ENCODE results near the gene SLC25A12.
"Not testable (repeated sequence)": the region's sequence is repeated elsewhere in the genome, so short reads cannot be mapped to it uniquely, and the experiment has no call there.

The SLC25A12 gene

GRCh38 chr2:171771463-171771862, 122.6 kb downstream of the SLC25A12 start:
- TF ChIP-seq, protein P1, sequence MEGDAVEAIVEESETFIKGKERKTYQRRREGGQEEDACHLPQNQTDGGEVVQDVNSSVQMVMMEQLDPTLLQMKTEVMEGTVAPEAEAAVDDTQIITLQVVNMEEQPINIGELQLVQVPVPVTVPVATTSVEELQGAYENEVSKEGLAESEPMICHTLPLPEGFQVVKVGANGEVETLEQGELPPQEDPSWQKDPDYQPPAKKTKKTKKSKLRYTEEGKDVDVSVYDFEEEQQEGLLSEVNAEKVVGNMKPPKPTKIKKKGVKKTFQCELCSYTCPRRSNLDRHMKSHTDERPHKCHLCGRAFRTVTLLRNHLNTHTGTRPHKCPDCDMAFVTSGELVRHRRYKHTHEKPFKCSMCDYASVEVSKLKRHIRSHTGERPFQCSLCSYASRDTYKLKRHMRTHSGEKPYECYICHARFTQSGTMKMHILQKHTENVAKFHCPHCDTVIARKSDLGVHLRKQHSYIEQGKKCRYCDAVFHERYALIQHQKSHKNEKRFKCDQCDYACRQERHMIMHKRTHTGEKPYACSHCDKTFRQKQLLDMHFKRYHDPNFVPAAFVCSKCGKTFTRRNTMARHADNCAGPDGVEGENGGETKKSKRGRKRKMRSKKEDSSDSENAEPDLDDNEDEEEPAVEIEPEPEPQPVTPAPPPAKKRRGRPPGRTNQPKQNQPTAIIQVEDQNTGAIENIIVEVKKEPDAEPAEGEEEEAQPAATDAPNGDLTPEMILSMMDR (IDR thresholded peaks at IDR 0.05; ENCODE audit: low read depth, low read length): no peak
- Histone ChIP-seq H3K4me1 (no peaks in the 10 kb centered on the region), H3K9me3 (no peaks in the 10 kb centered on the region), H3K36me3 (no peaks in the 10 kb centered on the region), H3K27me3 (no peaks in the 10 kb centered on the region), H3K4me3 (ENCODE audit: low read depth, low read length) (no peak overlapping the region)
- no peak for DNase-seq

DNA sequence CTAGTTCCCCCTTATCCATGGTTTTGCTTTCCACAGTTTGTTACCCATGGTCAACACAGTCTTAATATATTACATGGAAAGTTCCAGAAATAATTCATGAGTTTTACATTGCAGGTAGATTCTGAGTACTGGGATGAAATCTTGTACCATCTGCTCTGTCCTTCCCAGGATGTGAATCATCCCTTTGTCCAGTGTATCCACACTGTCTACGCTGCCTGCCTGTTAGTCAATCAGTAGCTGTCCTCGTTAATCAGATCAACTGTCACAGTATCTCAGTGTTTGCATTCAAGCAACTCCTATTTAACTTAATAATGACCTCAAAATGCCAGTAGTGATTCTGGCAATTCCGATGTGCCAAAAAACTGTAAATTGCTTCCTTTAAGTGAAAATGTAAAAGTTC, 130.4 kb downstream of the SLC25A12 start:
- TF ChIP-seq, protein P1 (IDR thresholded peaks at IDR 0.05; ENCODE audit: low read depth, low read length): no peak
- no peaks in the 10 kb centered on the region for H3K27me3 ChIP-seq
- H3K4me3 ChIP-seq (ENCODE audit: low read depth, low read length): no peak overlapping the region
- H3K4me1 ChIP-seq: no peaks in the 10 kb centered on the region
- H3K9me3 ChIP-seq: no peaks in the 10 kb centered on the region
- H3K36me3 ChIP-seq: 0 out of 2 replicates have a peak, but pooled peaks cover 2% of the 10 kb centered on the region
- DNase-seq: no peak

DNA sequence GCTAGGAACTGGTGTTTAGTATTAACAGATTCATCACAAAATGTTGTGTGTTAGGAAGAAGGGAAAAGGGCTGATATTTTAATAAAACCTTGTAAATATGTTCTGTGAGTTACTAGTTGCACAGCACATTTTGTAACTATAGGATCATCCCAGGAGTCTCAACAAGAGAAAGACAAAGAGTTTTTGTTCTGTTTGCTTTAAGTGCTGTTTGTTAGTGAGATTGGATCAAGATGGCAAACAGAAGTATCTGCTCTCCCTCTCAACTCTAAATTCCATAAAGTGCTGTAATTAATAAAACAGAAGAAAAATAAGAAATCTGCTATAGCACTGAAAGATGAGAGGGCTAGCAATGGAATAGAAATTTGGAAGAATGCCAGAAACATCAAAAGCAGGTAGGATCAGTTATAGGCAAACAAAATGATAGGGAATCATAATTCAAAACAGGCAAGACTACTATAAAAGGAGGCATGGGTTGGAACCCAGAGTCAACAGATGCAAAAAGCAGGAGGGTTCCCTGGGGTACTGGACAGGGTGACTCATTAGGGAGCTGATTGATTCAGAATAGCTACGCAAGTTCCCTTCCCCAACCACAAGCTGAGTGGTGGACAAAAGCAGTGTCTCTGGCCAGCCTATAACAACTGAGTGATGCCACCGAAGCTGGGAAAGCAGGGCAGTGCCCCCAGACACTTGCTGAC, 131.0 kb downstream of the SLC25A12 start:
- peak; percentile 35 for DNase-seq
- TF ChIP-seq, protein P1 (IDR thresholded peaks at IDR 0.05; ENCODE audit: low read depth, low read length): no peak
- Histone ChIP-seq H3K4me1 (no peaks in the 10 kb centered on the region), H3K9me3 (no peaks in the 10 kb centered on the region), H3K27me3 (no peaks in the 10 kb centered on the region), H3K36me3 (0 out of 2 replicates have a peak, but pooled peaks cover 2% of the 10 kb centered on the region), H3K4me3 (ENCODE audit: low read depth, low read length) (no peak overlapping the region)

DNA sequence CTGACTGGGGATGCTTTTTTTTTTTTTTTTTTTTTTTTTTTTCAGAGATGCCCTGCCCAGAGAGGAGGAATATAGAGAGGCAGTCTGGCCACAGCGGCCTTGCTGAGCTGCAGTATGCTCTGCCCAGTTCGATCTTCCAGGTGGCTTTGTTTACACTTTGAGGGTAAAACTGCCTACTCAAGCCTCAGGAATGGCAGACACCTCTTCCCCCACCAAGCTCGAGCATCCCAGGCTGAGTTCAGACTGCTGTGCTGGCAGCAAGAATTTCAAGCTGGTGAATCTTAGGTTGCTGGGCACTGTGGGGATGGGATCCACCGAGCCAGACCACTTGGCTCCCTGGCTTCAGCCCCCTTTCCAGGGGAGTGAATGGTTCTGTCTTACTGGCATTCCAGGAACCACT, 132.9 kb downstream of the SLC25A12 start:
- not testable (repeated sequence) for H3K36me3 ChIP-seq; H3K27me3 ChIP-seq; DNase-seq; H3K9me3 ChIP-seq; H3K4me3 ChIP-seq (ENCODE audit: low read depth, low read length); H3K4me1 ChIP-seq

GRCh38 chr2:171758762-171759161, 135.3 kb downstream of the SLC25A12 start:
- not testable (repeated sequence) for H3K9me3 ChIP-seq; H3K27me3 ChIP-seq; H3K4me1 ChIP-seq; DNase-seq; H3K36me3 ChIP-seq; H3K4me3 ChIP-seq (ENCODE audit: low read depth, low read length)

- Histone ChIP-seq H3K27me3 (no peaks in the 10 kb centered on the region), H3K4me1 (no peaks in the 10 kb centered on the region), H3K4me3 (ENCODE audit: low read depth, low read length) (no peak overlapping the region), H3K9me3 (no peaks in the 10 kb centered on the region), H3K36me3 (no peaks in the 10 kb centered on the region)
- DNase-seq: no peak
- TF ChIP-seq, protein P1 (IDR thresholded peaks at IDR 0.05; ENCODE audit: low read depth, low read length): no peak
These were observed 139.6 kb downstream of the SLC25A12 start for GRCh38 chr2:171754254-171754939.

DNA sequence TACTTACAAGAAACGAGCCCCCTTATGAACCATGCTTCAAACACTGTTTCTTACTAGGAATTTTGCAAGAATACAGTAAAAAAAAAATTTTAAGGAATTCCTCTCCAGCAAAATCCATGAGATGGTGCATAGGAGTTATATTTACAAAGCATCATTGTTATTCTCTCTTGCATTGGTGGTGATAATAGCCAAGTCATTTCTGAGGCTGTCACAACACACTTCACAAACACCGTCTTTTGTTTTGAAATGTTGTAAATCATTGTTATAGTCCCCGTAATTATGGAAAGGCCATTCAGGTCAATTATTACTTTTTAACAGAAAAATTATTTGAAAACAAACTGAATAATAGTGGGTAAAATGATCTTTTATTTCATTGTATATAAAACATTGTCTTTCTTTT, 146.7 kb downstream of the SLC25A12 start:
- no peaks in the 10 kb centered on the region for H3K4me1 ChIP-seq
- H3K9me3 ChIP-seq: no peaks in the 10 kb centered on the region
- no peak overlapping the region for H3K4me3 ChIP-seq (ENCODE audit: low read depth, low read length)
- no peaks in the 10 kb centered on the region for H3K27me3 ChIP-seq
- no peaks in the 10 kb centered on the region; the same call in 1 of the 2 replicates for H3K36me3 ChIP-seq
- TF ChIP-seq, protein P1 (IDR thresholded peaks at IDR 0.05; ENCODE audit: low read depth, low read length): no peak
- no peak for DNase-seq
